DMS153 treated with DMSO at 0.1 percent for 48 hours (cell line): Measurements from ENCODE around the gene LY6G6C.

Experiments
- DNase-seq: peaks from one replicate; lab custom pipeline; 2025; ENCODE audit not compliant: unreplicated experiment; lab: John Stamatoyannopoulos, UW

Gene LY6G6C

GRCh38 chr6:31686483-31686882 is 35.1 kb downstream of the LY6G6C start:
- no peak for DNase-seq

GRCh38 chr6:31683591-31683990 is 38.0 kb downstream of the LY6G6C start:
- no peak for DNase-seq

GRCh38 chr6:31681135-31681671 is 40.3 kb downstream of the LY6G6C start:
- DNase-seq, result peak; percentile 60

GRCh38 chr6:31680226-31681134 is 41.1 kb downstream of the LY6G6C start, which contains the start of gene LY6G5C:
Gene LY6G5C, minus strand, starts transcription at chr6:31681067. Its CDS starts 694 bp downstream, at chr6:31680373.
- peak; percentile 88 for DNase-seq

GRCh38 chr6:31677955-31678354 is 43.6 kb downstream of the LY6G6C start:
- no peak for DNase-seq

- no peak for DNase-seq
These were observed 44.6 kb downstream of the LY6G6C start for GRCh38 chr6:31676904-31677303.

GRCh38 chr6:31676322-31676903 is 45.1 kb downstream of the LY6G6C start:
- no peak for DNase-seq

- no peak for DNase-seq
These were observed 51.9 kb downstream of the LY6G6C start, which contains the start of gene LY6G5B for GRCh38 chr6:31669676-31670075. Gene LY6G5B, plus strand, starts transcription at chr6:31669976. Its CDS starts 975 bp downstream, at chr6:31670951.
